CD4-positive, alpha-beta T cell (primary cell): Measurements from ENCODE around the gene SHMT2. TPM values are rescaled to one million over a fixed set of nuclear protein-coding genes. Genes with fewer than 3 reads are reported as not detected.

Experiments
- ATAC-seq: fragments of 200-7000 bp; cut with Tn5 transposase; one replicate; pipeline ENCODE4 v1.10.0; 2022; ENCODE audit warnings: mild to moderate bottlenecking; ENCODE audit not compliant: poor library complexity
- CTCF ChIA-PET: fragments of 350-600 bp; sonication (Branson Sonifier 250); formaldehyde crosslinking; loops from one replicate; lab custom pipeline; 2021; ENCODE audit warnings: antibody characterized with exemption, inconsistent platforms; lab: Charles Lee
- POLR2A ChIA-PET: fragments of 350-600 bp; sonication (Branson Sonifier 250); formaldehyde crosslinking; loops from one replicate; lab custom pipeline; 2021; ENCODE audit warnings: antibody characterized with exemption, inconsistent platforms; lab: Charles Lee
- DNase-seq, 14 experiments: peaks; one replicate each; pipeline ENCODE4 v3.0.0-alpha.2; 2013 to 2020; ENCODE audit warnings: mixed read lengths in 2 of 14
- H3K27ac ChIP-seq, 2 donors: one replicate each; pipeline versions ENCODE4 v1.5.1 to v1.7.0; 2013; ENCODE audit warnings: low read length in 2 of 2, low read depth in 1 of 2, mild to moderate bottlenecking in 1 of 2
- H3K27me3 ChIP-seq, 2 experiments: 1 replicate in 1 of 2; 2 replicates in 1 of 2; pipeline versions ENCODE4 v1.6.1 to v1.7.0; 2013; ENCODE audit warnings: low read length in 2 of 2, control low read depth in 1 of 2, mild to moderate bottlenecking in 1 of 2, moderate library complexity in 1 of 2; ENCODE audit not compliant: insufficient read depth in 2 of 2, control insufficient read depth in 1 of 2
- H3K36me3 ChIP-seq: one replicate; pipeline ENCODE4 v1.6.1; 2013; ENCODE audit warnings: low read length, control low read depth; ENCODE audit not compliant: insufficient read depth
- H3K4me1 ChIP-seq: one replicate; pipeline ENCODE4 v1.6.1; 2013; ENCODE audit warnings: low read length, control low read depth; ENCODE audit not compliant: insufficient read depth
- H3K4me3 ChIP-seq: one replicate; pipeline ENCODE4 v1.5.1; 2013; ENCODE audit warnings: mild to moderate bottlenecking, low read length, moderate library complexity
- H3K9me3 ChIP-seq, 2 experiments: 1 replicate in 1 of 2; 2 replicates in 1 of 2; pipeline versions ENCODE4 v1.6.1 to v1.7.0; 2013; ENCODE audit warnings: low read length in 2 of 2, mild to moderate bottlenecking in 2 of 2, control low read depth in 1 of 2, moderate library complexity in 1 of 2; ENCODE audit not compliant: control insufficient read depth in 1 of 2, insufficient read depth in 1 of 2
- H3K27ac Mint-ChIP-seq: one replicate; pipeline ENCODE4 v1.8.0; 2020; ENCODE audit warnings: mixed read lengths
- H3K27me3 Mint-ChIP-seq: one replicate; pipeline ENCODE4 v1.8.0; 2021; ENCODE audit warnings: mixed read lengths
- H3K36me3 Mint-ChIP-seq: one replicate; pipeline ENCODE4 v1.8.0; 2021; ENCODE audit warnings: low read depth, mixed read lengths
- H3K4me1 Mint-ChIP-seq: one replicate; pipeline ENCODE4 v1.8.0; 2021; ENCODE audit warnings: low read depth, mixed read lengths
- H3K4me3 Mint-ChIP-seq: one replicate; pipeline ENCODE4 v1.8.0; 2020; ENCODE audit warnings: mild to moderate bottlenecking, mixed read lengths
- H3K9me3 Mint-ChIP-seq: one replicate; pipeline ENCODE4 v1.8.0; 2020; ENCODE audit warnings: mixed read lengths
- intact Hi-C, 2 experiments: fragments of 100-400 bp; cut with DNase I in 1 of 2; cut with micrococcal nuclease in 1 of 2; formaldehyde crosslinking; loops; one replicate each; pipeline versions ENCODE4 v1.15.1 to v1.9.0; 2023 to 2025; cut with DNase I, micrococcal nuclease
- total RNA-seq, 174 experiments: library from RNA in 2 of 174; stranded (reverse) in 2 of 174; gene quantifications; one replicate each; pipeline ENCODE4 v1.2.3 and lab custom pipeline; 2021 to 2026
- TF ChIP-seq, protein P1 (sequence below): fragments of 200-600 bp; IDR thresholded peaks from one replicate; pipeline ENCODE4 v1.8.0; 2022; ENCODE audit warnings: antibody characterized with exemption, mild to moderate bottlenecking

The SHMT2 gene
- total RNA-seq, 2 experiments from 2014 or later, result 21.3 to 22.2 TPM

DNA sequence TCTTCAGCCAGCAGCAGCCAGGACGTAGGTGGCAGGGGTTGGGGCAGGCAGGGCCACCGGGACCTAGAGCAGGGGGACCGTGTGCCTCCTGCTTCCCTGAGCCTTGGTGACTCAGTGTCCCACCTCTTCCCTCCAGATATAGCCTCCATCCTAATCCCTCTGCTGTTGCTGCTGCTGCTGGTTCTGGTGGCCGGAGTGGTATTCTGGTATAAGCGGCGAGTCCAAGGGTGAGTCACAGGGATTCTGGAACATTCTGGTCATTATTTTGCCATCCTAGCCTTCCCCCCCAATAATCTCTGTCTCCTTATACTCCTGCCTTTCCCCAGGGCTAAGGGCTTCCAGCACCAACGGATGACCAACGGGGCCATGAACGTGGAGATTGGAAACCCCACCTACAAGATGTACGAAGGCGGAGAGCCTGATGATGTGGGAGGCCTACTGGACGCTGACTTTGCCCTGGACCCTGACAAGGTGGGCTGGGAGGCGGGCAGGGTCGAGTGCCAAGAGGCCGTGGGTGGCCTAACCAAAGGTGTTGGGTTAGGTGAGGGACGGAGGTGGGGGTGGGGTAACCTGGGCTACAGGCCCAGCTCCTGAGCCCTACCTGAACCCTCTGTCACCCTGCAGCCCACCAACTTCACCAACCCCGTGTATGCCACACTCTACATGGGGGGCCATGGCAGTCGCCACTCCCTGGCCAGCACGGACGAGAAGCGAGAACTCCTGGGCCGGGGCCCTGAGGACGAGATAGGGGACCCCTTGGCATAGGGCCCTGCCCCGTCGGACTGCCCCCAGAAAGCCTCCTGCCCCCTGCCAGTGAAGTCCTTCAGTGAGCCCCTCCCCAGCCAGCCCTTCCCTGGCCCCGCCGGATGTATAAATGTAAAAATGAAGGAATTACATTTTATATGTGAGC, 17.5 kb upstream of the SHMT2 start:
- intact Hi-C loops, result no loop called here
- Mint-ChIP-seq H3K27ac (no peak overlapping the region), H3K36me3 (no peaks in the 10 kb centered on the region), H3K4me3 (no peak overlapping the region), H3K4me1 (peaks cover 30% of the 10 kb centered on the region), H3K9me3 (no peaks in the 10 kb centered on the region), H3K27me3 (peaks cover 32% of the 10 kb centered on the region)
- Histone ChIP-seq H3K27ac (no peak overlapping the region), H3K27me3 (peaks cover 28 to 33% of the 10 kb centered on the region in 2 experiments), H3K36me3 (no peaks in the 10 kb centered on the region), H3K9me3 (peaks cover 0 to 5% of the 10 kb centered on the region in 2 experiments), H3K4me1 (peaks cover 40% of the 10 kb centered on the region), H3K4me3 (no peak overlapping the region)
- peak in 1 of 14 experiments; percentile 39 for DNase-seq
- TF ChIP-seq, protein P1, sequence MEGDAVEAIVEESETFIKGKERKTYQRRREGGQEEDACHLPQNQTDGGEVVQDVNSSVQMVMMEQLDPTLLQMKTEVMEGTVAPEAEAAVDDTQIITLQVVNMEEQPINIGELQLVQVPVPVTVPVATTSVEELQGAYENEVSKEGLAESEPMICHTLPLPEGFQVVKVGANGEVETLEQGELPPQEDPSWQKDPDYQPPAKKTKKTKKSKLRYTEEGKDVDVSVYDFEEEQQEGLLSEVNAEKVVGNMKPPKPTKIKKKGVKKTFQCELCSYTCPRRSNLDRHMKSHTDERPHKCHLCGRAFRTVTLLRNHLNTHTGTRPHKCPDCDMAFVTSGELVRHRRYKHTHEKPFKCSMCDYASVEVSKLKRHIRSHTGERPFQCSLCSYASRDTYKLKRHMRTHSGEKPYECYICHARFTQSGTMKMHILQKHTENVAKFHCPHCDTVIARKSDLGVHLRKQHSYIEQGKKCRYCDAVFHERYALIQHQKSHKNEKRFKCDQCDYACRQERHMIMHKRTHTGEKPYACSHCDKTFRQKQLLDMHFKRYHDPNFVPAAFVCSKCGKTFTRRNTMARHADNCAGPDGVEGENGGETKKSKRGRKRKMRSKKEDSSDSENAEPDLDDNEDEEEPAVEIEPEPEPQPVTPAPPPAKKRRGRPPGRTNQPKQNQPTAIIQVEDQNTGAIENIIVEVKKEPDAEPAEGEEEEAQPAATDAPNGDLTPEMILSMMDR, result no peak
- ATAC-seq, result no peak
- POLR2A ChIA-PET, result no interaction called here
- CTCF ChIA-PET, result interaction anchor here (0.6 to 7.9 kb wide), 3 partner anchors 30 to 90 kb away, joined by 3 to 225 read pairs (median 5); a partner anchor contains a TSS

DNA sequence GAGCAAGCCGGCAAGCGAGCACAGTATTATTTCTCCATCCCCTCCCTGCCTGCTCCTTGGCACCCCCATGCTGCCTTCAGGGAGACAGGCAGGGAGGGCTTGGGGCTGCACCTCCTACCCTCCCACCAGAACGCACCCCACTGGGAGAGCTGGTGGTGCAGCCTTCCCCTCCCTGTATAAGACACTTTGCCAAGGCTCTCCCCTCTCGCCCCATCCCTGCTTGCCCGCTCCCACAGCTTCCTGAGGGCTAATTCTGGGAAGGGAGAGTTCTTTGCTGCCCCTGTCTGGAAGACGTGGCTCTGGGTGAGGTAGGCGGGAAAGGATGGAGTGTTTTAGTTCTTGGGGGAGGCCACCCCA, 16.8 kb upstream of the SHMT2 start:
- H3K4me1 ChIP-seq, result peaks cover 47% of the 10 kb centered on the region
- no peaks in the 10 kb centered on the region for H3K36me3 ChIP-seq
- H3K36me3 Mint-ChIP-seq, result no peaks in the 10 kb centered on the region
- peaks cover 37% of the 10 kb centered on the region for H3K4me1 Mint-ChIP-seq
- no peak for DNase-seq
- no peak overlapping the region for H3K27ac Mint-ChIP-seq
- peaks cover 0 to 12% of the 10 kb centered on the region in 2 experiments for H3K9me3 ChIP-seq
- intact Hi-C loops, result loop anchor here (1.0 kb wide), 3 partner anchors 27 to 250 kb away; no protein-coding TSS in a partner anchor
- no peak overlapping the region for H3K4me3 ChIP-seq
- no peaks in the 10 kb centered on the region for H3K9me3 Mint-ChIP-seq
- CTCF ChIA-PET, result interaction anchor here (0.6 to 7.9 kb wide), 12 partner anchors 10 to 143 kb away, joined by 3 to 225 read pairs (median 3); partner anchors contain the start of gene SHMT2
- POLR2A ChIA-PET, result interaction anchor here (0.9 to 3.2 kb wide), 5 partner anchors 15 to 37 kb away, joined by 3 to 20 read pairs (median 11); partner anchors contain the start of gene SHMT2
- no peak for ATAC-seq
- TF ChIP-seq, protein P1, result no peak
- H3K27ac ChIP-seq, result no peak overlapping the region
- peaks cover 38% of the 10 kb centered on the region for H3K27me3 Mint-ChIP-seq
- H3K27me3 ChIP-seq, result peaks cover 34 to 39% of the 10 kb centered on the region in 2 experiments
- H3K4me3 Mint-ChIP-seq, result no peak overlapping the region

DNA sequence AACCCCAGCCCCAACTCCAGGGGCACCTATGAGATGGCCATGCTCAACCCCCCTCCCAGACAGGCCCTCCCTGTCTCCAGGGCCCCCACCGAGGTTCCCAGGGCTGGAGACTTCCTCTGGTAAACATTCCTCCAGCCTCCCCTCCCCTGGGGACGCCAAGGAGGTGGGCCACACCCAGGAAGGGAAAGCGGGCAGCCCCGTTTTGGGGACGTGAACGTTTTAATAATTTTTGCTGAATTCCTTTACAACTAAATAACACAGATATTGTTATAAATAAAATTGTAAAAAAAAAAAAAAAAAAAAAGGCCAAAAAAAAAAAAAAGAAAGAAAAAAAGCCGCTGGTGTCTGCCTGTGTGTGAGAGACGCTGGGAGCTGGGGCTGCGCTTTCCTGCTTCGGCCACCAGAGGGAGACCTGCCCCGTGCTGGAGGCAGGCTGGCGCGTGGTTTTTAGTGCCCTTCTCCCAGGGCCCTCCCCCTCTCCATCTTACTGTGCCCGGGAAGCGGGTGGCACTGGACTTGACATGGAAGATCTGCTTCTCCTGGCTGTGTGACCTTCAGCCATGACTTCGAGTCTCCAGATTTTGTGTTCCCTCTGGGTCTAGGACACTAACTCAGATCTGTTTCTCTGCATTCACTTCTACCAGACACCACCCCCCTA, 16.3 kb upstream of the SHMT2 start:
- no peaks in the 10 kb centered on the region for H3K36me3 Mint-ChIP-seq
- TF ChIP-seq, protein P1, result peak; percentile 94
- peak; percentile 72 to 92 (median 81) for DNase-seq
- POLR2A ChIA-PET, result interaction anchor here (0.6 to 3.2 kb wide), 8 partner anchors 14 to 166 kb away, joined by 3 to 20 read pairs (median 3); partner anchors contain the start of gene SHMT2
- CTCF ChIA-PET, result interaction anchor here (0.6 to 7.9 kb wide), 14 partner anchors 10 to 151 kb away, joined by 3 to 225 read pairs (median 3); partner anchors contain the start of gene SHMT2
- H3K4me3 ChIP-seq, result no peak overlapping the region
- H3K27ac ChIP-seq, result no peak overlapping the region
- H3K9me3 ChIP-seq, result peaks cover 0 to 14% of the 10 kb centered on the region in 2 experiments
- H3K9me3 Mint-ChIP-seq, result no peaks in the 10 kb centered on the region
- H3K4me1 ChIP-seq, result peaks cover 51% of the 10 kb centered on the region
- H3K27me3 Mint-ChIP-seq, result peaks cover 43% of the 10 kb centered on the region
- H3K4me3 Mint-ChIP-seq, result peak overlapping the region; percentile 72
- H3K27ac Mint-ChIP-seq, result no peak overlapping the region
- peaks cover 42% of the 10 kb centered on the region for H3K4me1 Mint-ChIP-seq
- no peaks in the 10 kb centered on the region for H3K36me3 ChIP-seq
- peaks cover 39 to 44% of the 10 kb centered on the region in 2 experiments for H3K27me3 ChIP-seq
- intact Hi-C loops, result loop anchor here (1.0 kb wide), 3 partner anchors 26 to 249 kb away; no protein-coding TSS in a partner anchor
- peak; percentile 75 for ATAC-seq
